GM12878 (cell line): ENCODE measurements around the gene GH1.

Experiments
- ATF7 ChIP-seq: fragments of 450-650 bp; IDR thresholded peaks from 2 replicates; pipeline ENCODE4 v1.6.1; 2016; ENCODE audit warnings: low read depth, mild to moderate bottlenecking
- CTCF ChIP-seq, 3 experiments: IDR thresholded peaks in 2 of 3; conservative IDR thresholded peaks in 1 of 3; 2 replicates each; pipeline ENCODE4 v1.5.1; 2011; ENCODE audit warnings: low read depth in 3 of 3, low read length in 3 of 3, mild to moderate bottlenecking in 3 of 3, control low read depth in 2 of 3, moderate library complexity in 2 of 3, inconsistent platforms in 1 of 3, mixed read lengths in 1 of 3; ENCODE audit not compliant: control insufficient read depth in 2 of 3, insufficient read depth in 1 of 3; ENCODE audit errors: extremely low read depth in 1 of 3
- FOXK2 ChIP-seq: fragments of 450-650 bp; IDR thresholded peaks from 2 replicates; pipeline ENCODE4 v1.6.1; 2017; ENCODE audit warnings: mild to moderate bottlenecking, moderate library complexity
- SPI1 ChIP-seq: IDR thresholded peaks from 2 replicates; pipeline ENCODE4 v1.6.1; 2011; ENCODE audit warnings: low read depth, mild to moderate bottlenecking, low read length, moderate library complexity, borderline replicate concordance; ENCODE audit not compliant: insufficient read depth
- USF2 ChIP-seq: IDR thresholded peaks from 2 replicates; pipeline ENCODE4 v1.6.1; 2011; ENCODE audit warnings: low read depth, low read length, improper control_type of control experiment, borderline replicate concordance
- ZBED1 ChIP-seq: IDR thresholded peaks from 2 replicates; pipeline ENCODE4 v1.6.1; 2016; ENCODE audit warnings: borderline replicate concordance

GRCh38 chr17:63955232-63955631, 36.6 kb upstream of the GH1 start:
- TF ChIP-seq FOXK2 (no peak), CTCF (IDR thresholded peaks at IDR 0.05 in 2 of 3, conservative IDR thresholded peaks at IDR 0.05 in 1 of 3; ENCODE audit: control insufficient read depth in 2 of 3, extremely low read depth in 1 of 3, insufficient read depth in 1 of 3, low read depth in 3 of 3, low read length in 3 of 3) (no peak), SPI1 (no peak), ATF7 (no peak), ZBED1 (no peak), USF2 (no peak)
